Mammary epithelial cell (primary cell): Measurements from ENCODE around the gene CABP2.

Experiments
- EZH2 ChIP-seq: IDR thresholded peaks from 2 replicates; pipeline ENCODE4 v1.6.1; 2012; ENCODE audit warnings: low read length, inconsistent platforms, borderline replicate concordance
- TF ChIP-seq, protein P1 (sequence below), 2 donors: IDR thresholded peaks in 1 of 2; conservative IDR thresholded peaks in 1 of 2; 2 replicates each; pipeline ENCODE4 v1.5.1; 2011 to 2012; ENCODE audit warnings: inconsistent platforms in 2 of 2, low read length in 2 of 2, mild to moderate bottlenecking in 2 of 2, control low read depth in 1 of 2, low read depth in 1 of 2; ENCODE audit not compliant: insufficient read depth in 1 of 2; ENCODE audit errors: extremely low read depth in 1 of 2

GRCh38 chr11:67489203-67489884 is 33.9 kb downstream of the CABP2 start:
- TF ChIP-seq, protein P1, sequence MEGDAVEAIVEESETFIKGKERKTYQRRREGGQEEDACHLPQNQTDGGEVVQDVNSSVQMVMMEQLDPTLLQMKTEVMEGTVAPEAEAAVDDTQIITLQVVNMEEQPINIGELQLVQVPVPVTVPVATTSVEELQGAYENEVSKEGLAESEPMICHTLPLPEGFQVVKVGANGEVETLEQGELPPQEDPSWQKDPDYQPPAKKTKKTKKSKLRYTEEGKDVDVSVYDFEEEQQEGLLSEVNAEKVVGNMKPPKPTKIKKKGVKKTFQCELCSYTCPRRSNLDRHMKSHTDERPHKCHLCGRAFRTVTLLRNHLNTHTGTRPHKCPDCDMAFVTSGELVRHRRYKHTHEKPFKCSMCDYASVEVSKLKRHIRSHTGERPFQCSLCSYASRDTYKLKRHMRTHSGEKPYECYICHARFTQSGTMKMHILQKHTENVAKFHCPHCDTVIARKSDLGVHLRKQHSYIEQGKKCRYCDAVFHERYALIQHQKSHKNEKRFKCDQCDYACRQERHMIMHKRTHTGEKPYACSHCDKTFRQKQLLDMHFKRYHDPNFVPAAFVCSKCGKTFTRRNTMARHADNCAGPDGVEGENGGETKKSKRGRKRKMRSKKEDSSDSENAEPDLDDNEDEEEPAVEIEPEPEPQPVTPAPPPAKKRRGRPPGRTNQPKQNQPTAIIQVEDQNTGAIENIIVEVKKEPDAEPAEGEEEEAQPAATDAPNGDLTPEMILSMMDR (conservative IDR thresholded peaks at IDR 0.05 in 1 of 2, IDR thresholded peaks at IDR 0.05 in 1 of 2; ENCODE audit: extremely low read depth in 1 of 2, insufficient read depth in 1 of 2, low read depth in 1 of 2, low read length in 2 of 2), result no peak
- no peak for TF ChIP-seq EZH2
